ENCODE results near the gene GRIN2C.

The GRIN2C gene

GRCh38 chr17:74827800-74828199 lies 31.9 kb downstream of the GRIN2C start:
- no peak for TF ChIP-seq CTCF (IDR thresholded peaks at IDR 0.05; ENCODE audit: low read depth, low read length, missing control alignments)

GRCh38 chr17:74825952-74826719 lies 33.5 kb downstream of the GRIN2C start:
- DNase-seq (ENCODE audit: extremely low read depth, low read depth), result no peak
- no peak for TF ChIP-seq CTCF (IDR thresholded peaks at IDR 0.05; ENCODE audit: low read depth, low read length, missing control alignments)
- no peak overlapping the region for H3K4me3 ChIP-seq (replicated peaks; ENCODE audit: low read depth, low read length)

More at GRCh38 chr17:74827800-74828199, 31.9 kb downstream of the GRIN2C start:
- H3K4me3 ChIP-seq (replicated peaks; ENCODE audit: low read depth, low read length), result no peak overlapping the region
- DNase-seq (ENCODE audit: extremely low read depth, low read depth), result no peak

GRCh38 chr17:74824961-74825627 lies 34.6 kb downstream of the GRIN2C start:
- DNase-seq (ENCODE audit: extremely low read depth, low read depth), result no peak
- TF ChIP-seq CTCF (IDR thresholded peaks at IDR 0.05; ENCODE audit: low read depth, low read length, missing control alignments), result no peak
- H3K4me3 ChIP-seq (replicated peaks; ENCODE audit: low read depth, low read length), result no peak overlapping the region

GRCh38 chr17:74822939-74823367 lies 36.7 kb downstream of the GRIN2C start:
- no peak for DNase-seq (ENCODE audit: extremely low read depth, low read depth)
- no peak overlapping the region for H3K4me3 ChIP-seq (replicated peaks; ENCODE audit: low read depth, low read length)
- TF ChIP-seq CTCF (IDR thresholded peaks at IDR 0.05; ENCODE audit: low read depth, low read length, missing control alignments), result no peak

- TF ChIP-seq CTCF (IDR thresholded peaks at IDR 0.05; ENCODE audit: low read depth, low read length, missing control alignments), result no peak
- no peak overlapping the region for H3K4me3 ChIP-seq (replicated peaks; ENCODE audit: low read depth, low read length)
- DNase-seq (ENCODE audit: extremely low read depth, low read depth), result no peak
Observed at GRCh38 chr17:74822335-74822938, 37.2 kb downstream of the GRIN2C start.

- no peak for TF ChIP-seq CTCF (IDR thresholded peaks at IDR 0.05; ENCODE audit: low read depth, low read length, missing control alignments)
- no peak for DNase-seq (ENCODE audit: extremely low read depth, low read depth)
Observed at GRCh38 chr17:74821655-74822334, 37.9 kb downstream of the GRIN2C start.

More at GRCh38 chr17:74821655-74822334, 37.9 kb downstream of the GRIN2C start:
- no peak overlapping the region for H3K4me3 ChIP-seq (replicated peaks; ENCODE audit: low read depth, low read length)
